Astrocyte of the cerebellum (primary cell): Measurements from ENCODE around the gene GRIN2C.
A peak's percentile ranks its signal among the peaks of the same experiment; 100 is the strongest.

Experiments
- DNase-seq: peaks from one replicate; pipeline ENCODE4 v3.0.0-alpha.2; 2011; ENCODE audit warnings: low read depth
- H3K4me3 ChIP-seq: 2 replicates; pipeline ENCODE4 v1.5.1; 2011; ENCODE audit warnings: mild to moderate bottlenecking, low read depth, low read length, moderate library complexity
- CTCF ChIP-seq: IDR thresholded peaks from 2 replicates; pipeline ENCODE4 v1.5.1; 2012; ENCODE audit warnings: low read length, low read depth, moderate library complexity, mild to moderate bottlenecking; ENCODE audit errors: missing control alignments
- in situ Hi-C: cut with HindIII; loops from 2 replicates; pipeline ENCODE4 v1.10.0; 2017; ENCODE audit warnings: low sequenced_read_pairs

Gene GRIN2C

GRCh38 chr17:74821655-74822334 is 37.9 kb downstream of the GRIN2C start:
- no peak for TF ChIP-seq CTCF
- no peak for DNase-seq
- no peak overlapping the region for H3K4me3 ChIP-seq
- in situ Hi-C loops = no loop called here

DNA sequence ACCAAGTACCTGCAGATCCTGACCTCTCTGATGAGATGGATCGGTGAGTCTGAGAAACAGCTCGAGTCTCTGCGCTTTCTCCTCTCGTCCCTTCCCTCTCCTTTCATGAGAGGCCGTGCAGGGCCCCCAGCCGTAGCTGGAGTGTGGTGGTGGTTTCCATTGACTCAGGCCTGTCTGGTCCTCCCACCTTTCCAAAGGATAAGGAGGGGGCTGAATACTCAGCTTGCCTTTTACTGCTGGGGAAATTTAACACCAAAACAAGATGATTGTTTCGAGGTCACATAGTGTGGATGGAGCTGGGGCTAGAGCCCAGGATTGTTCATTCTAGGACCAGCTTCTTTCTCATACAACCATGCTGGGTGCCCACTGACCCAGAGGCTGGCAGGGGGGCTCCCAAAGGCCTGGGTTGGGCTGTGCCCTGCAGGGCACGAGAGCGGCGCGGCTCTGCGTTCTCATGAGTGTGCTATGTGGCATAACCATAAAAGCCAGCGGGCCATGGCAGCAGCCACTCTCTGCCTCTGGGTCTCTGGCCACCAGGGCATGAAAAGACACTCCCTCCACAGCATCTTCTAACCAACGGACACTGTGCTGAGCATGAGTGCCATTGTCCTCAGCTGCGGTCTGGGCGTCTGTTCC is 39.8 kb downstream of the GRIN2C start:
- no peak for DNase-seq
- TF ChIP-seq CTCF = no peak
- in situ Hi-C loops = no loop called here
- no peak overlapping the region for H3K4me3 ChIP-seq

DNA sequence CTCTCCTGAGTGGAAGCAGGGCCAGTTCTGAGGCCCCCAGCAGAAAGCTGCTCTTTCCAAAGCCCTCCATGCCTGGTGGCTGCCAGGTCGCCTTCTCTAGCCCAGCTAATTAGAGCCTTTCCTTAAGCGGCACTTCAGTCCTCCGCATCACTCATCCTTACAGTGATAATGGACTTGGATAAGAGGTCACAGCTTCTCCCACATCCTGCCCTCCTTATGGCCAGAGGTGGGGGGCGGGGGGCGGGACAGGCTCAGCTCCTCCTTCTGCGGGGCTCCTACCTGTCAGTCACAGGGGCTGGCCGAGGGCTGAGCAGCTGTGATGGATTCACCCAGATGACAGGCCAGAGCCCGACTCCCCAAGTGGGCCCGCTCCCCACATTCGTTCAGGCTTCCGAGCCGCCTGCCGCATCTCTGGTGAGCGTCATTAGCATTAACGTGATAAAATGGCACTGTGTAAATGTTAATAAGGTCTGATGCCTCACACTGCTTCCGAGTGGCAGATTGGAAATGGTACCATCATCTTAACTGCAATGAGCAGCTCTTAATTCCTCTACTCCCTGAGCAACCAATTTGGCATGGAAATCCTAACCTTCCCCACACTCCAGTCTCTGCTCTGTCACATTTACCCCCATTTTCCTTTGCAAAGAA is 41.3 kb downstream of the GRIN2C start:
- in situ Hi-C loops = no loop called here
- no peak overlapping the region for H3K4me3 ChIP-seq
- no peak for DNase-seq
- TF ChIP-seq CTCF = no peak

DNA sequence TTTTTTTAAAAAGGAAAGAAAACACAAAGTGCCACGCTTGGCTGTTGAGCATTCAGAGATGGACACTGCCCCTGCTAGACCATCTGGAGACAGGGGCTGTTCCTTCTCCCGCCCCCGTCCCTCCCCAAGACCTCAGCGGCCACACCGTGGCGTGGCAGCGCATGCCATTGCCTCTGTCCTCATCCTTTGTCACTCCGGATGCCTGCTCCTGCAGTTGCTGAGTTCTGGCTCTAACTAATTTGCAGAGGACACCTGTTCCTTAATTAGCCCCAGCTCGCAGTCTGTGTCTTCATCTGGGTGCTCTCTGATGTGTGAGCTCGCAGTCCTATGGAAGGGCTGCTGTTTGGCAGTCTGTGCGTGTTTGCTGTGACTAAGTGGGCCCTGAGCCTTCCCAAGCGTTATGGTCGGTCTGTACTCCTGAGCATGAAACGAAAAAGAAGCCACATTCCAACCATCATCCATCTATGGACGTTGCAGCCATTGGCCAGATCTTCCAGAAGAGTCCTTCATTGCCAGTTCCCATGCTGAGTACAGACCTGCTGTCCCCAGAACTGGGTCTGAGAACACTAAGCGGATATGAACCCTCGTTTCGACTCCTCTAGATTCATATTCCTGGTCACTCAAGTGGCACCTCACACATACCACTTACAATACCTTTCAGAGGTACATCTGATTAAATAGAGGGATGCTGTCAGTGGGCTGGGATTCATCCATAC is 42.6 kb downstream of the GRIN2C start:
- TF ChIP-seq CTCF = no peak
- no peak for DNase-seq
- no peak overlapping the region for H3K4me3 ChIP-seq
- in situ Hi-C loops = no loop called here

DNA sequence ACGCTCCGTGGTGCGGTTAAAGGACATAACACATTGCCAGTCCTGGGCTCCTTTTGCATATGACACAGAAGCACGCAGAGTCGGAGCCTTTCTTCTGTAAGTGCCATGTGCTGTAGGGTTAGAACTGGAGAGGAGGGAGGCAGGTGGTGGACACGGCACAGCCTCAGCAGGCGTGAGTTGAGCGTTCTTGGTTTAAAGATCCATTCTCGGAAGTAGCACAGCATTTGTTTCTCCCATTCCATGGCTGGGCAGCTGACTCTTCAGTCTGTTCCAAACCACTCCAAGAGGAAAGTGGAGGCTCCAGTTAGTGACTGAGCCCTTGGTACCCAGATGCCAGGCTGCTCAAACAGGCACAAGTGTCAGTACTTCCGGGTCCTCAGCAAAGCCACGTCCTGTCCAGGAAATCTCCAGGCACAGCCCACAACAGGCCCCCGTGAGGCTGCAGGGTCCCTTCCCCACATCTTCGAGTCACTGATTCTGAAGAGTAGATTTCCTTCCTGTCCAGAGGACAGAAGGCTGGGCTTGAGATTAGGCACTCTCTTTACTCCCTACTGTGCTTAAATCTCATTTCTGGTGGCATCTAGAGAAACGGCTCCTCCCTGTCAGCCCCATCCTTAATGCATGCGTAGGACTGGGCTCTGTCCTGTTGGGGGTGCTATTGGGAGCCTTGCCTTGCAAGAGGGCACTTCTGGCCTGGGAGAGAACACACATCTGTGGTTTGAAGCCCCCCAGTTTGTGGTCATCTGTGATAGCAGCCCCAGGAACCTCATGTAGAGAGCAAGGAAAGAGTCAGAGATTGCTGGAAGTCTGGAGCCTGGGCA is 43.9 kb downstream of the GRIN2C start:
- DNase-seq = no peak
- peak; percentile 32 for TF ChIP-seq CTCF
- in situ Hi-C loops = no loop called here
- no peak overlapping the region for H3K4me3 ChIP-seq

DNA sequence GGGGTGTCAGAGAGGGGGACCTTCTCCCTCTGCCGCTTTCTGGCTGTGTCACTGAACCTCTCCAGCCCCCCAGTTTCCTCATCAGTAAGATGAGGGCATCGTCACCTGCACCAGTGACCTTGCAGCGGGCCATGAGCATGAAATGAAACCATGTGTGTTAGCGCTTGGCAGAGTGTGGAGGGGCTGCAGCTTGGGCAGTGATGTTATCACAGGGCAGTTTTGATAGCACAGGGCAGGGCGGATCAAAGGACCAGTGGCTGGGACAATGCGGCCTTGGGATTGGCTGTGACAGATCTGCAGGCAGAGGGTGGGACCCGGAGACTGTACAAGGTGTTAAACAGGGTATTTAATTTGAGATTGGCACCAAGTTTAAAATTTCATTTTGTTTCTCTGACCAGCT is 44.6 kb downstream of the GRIN2C start:
- no peak overlapping the region for H3K4me3 ChIP-seq
- in situ Hi-C loops = no loop called here
- TF ChIP-seq CTCF = no peak
- no peak for DNase-seq
